GM18498 (cell line): Measurements from ENCODE around the gene CHERP.
A peak's percentile ranks its signal among the peaks of the same experiment; 100 is the strongest.
"Not testable (repeated sequence)": the region's sequence is repeated elsewhere in the genome, so short reads cannot be mapped to it uniquely, and the experiment has no call there.

Experiments
- ATAC-seq: cut with Tn5 transposase; IDR thresholded peaks from one replicate; pipeline ENCODE4 v1.9.1; 2021; ENCODE audit warnings: mild to moderate bottlenecking, moderate library complexity; ENCODE audit not compliant: unreplicated experiment

Gene CHERP

GRCh38 chr19:16543734-16544133 is 1.5 kb upstream of the CHERP start:
- not testable (repeated sequence) for ATAC-seq

- ATAC-seq: no peak
Measured at GRCh38 chr19:16542910-16543472, 754 bp upstream of the CHERP start.

- ATAC-seq: peak; percentile 3
Measured at GRCh38 chr19:16541526-16542044, 652 bp downstream of the CHERP start.

- ATAC-seq: no peak
Measured at GRCh38 chr19:16540948-16541347, 1.3 kb downstream of the CHERP start.

GRCh38 chr19:16537111-16537510 is 5.1 kb downstream of the CHERP start:
- ATAC-seq: no peak

GRCh38 chr19:16536130-16536529 is 6.1 kb downstream of the CHERP start:
- ATAC-seq: no peak

GRCh38 chr19:16535381-16535780 is 6.9 kb downstream of the CHERP start:
- ATAC-seq: no peak

- ATAC-seq: no peak
Measured at GRCh38 chr19:16532440-16533234, 9.6 kb downstream of the CHERP start.

- no peak for ATAC-seq
Measured at GRCh38 chr19:16531380-16531669, 10.9 kb downstream of the CHERP start.

- ATAC-seq: no peak
Measured at GRCh38 chr19:16530540-16531379, 11.5 kb downstream of the CHERP start.

GRCh38 chr19:16529466-16530144 is 12.6 kb downstream of the CHERP start:
- ATAC-seq: no peak

- no peak for ATAC-seq
Measured at GRCh38 chr19:16527971-16528521, 14.2 kb downstream of the CHERP start.

GRCh38 chr19:16527334-16527935 is 14.8 kb downstream of the CHERP start:
- no peak for ATAC-seq

GRCh38 chr19:16525751-16526481 is 16.3 kb downstream of the CHERP start:
- no peak for ATAC-seq

- no peak for ATAC-seq
Measured at GRCh38 chr19:16524991-16525734, 17.1 kb downstream of the CHERP start.

GRCh38 chr19:16522559-16523377 is 19.5 kb downstream of the CHERP start:
- no peak for ATAC-seq

GRCh38 chr19:16521715-16522289 is 20.4 kb downstream of the CHERP start:
- ATAC-seq: no peak
